HUES64 (cell line): Measurements from ENCODE around the gene TCF7L2.

Experiments
- H3K27ac ChIP-seq: 2 replicates; pipeline ENCODE4 v1.7.0; 2013; ENCODE audit warnings: low read depth, low read length, inconsistent platforms
- H3K27me3 ChIP-seq: 2 replicates; pipeline ENCODE4 v1.6.1; 2013; ENCODE audit warnings: mild to moderate bottlenecking, low read length; ENCODE audit not compliant: insufficient read depth
- H3K36me3 ChIP-seq: 2 replicates; pipeline ENCODE4 v1.6.1; 2013; ENCODE audit warnings: mild to moderate bottlenecking, low read length; ENCODE audit not compliant: insufficient read depth
- H3K4me1 ChIP-seq: 2 replicates; pipeline ENCODE4 v1.6.1; 2013; ENCODE audit warnings: mild to moderate bottlenecking, low read length, moderate library complexity; ENCODE audit not compliant: insufficient read depth
- H3K4me3 ChIP-seq: 2 replicates; pipeline ENCODE4 v1.5.1; 2013; ENCODE audit warnings: mild to moderate bottlenecking, low read length, moderate library complexity
- H3K9ac ChIP-seq: 2 replicates; pipeline ENCODE4 v1.6.1; 2013; ENCODE audit warnings: mild to moderate bottlenecking, low read depth, low read length
- H3K9me3 ChIP-seq: 2 replicates; pipeline ENCODE4 v1.6.1; 2013; ENCODE audit warnings: low read depth, low read length; ENCODE audit not compliant: insufficient read depth
- WGBS: fragments of 150-250, 120-280 bp; methylation state at CpG from one replicate; pipeline ENCODE4 v1.1.7; 2013; ENCODE audit warnings: missing lambda C conversion rate; 5-methylcytosine and 5-hydroxymethylcytosine counted together

The TCF7L2 gene

DNA sequence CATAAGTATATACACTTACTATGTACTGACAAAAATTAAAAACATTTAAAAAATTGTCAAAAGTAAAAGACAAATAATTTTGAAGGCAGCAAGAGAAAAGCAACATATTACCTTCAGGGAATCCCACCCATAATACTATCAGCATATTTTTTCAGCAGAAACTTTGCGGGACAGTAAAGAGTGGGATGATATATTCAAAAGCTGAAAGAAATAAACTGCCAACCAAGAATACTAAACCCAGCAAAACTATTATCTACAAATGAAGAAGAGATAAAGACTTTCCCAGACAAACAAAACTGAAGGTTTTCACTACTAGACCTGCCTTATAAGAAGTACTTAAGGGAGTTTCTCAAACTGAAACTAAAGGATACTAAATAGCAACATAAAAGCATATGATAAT lies 257.9 kb downstream of the TCF7L2 start:
- no CpG with 5 or more reads among the region's 1 CpG for WGBS
- Histone ChIP-seq H3K4me3 (no peak overlapping the region), H3K9me3 (peaks cover 17% of the 10 kb centered on the region), H3K27me3 (no peaks in the 10 kb centered on the region), H3K27ac (no peak overlapping the region), H3K4me1 (no peaks in the 10 kb centered on the region), H3K9ac (no peak overlapping the region), H3K36me3 (no peaks in the 10 kb centered on the region)

DNA sequence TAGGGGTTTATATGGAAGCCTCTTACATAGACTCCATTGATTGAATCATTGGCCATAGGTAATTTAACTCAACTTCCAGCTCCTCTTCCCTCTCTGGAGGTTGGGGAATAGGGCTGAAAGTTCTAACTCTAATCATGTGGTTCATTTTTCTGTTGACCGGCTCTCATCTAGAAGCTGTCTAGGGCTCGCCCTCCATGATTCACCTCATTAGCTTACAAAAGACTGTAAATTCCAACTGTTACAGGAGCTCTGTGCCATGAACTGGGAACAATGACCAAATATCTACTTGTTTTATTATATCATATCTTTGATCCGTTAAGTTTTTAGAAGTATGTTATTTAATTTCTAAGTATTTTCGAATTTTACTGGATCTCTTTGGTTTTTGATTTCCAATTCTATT lies 263.0 kb downstream of the TCF7L2 start:
- Histone ChIP-seq H3K9ac (no peak overlapping the region), H3K4me3 (no peak overlapping the region), H3K36me3 (no peaks in the 10 kb centered on the region), H3K27me3 (no peaks in the 10 kb centered on the region), H3K27ac (no peak overlapping the region), H3K4me1 (no peaks in the 10 kb centered on the region), H3K9me3 (peaks cover 5% of the 10 kb centered on the region; the same call in 1 of the 2 replicates)
- 87% methylated on average over 2 of the region's 4 CpGs for whole genome bisulfite sequencing

DNA sequence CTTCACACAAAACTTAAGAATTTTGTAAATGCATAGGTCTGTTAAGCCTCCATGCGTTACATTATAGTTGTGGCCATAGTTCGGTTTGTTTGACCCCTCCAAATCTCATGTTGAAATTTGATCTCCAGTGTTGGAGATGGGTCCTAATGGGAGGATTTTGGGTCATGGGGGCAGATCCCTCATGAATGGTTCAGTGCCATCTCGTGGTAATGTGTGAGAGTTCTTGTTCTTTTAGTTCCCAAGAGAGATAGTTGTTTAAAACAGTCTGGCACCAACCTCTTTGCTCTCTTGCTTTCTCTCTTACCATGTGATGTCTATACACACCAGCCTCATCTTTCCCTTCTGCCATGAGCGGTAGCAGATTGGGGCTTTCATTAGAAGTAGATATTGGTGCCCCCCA lies 264.3 kb downstream of the TCF7L2 start:
- no peaks in the 10 kb centered on the region for H3K4me1 ChIP-seq
- H3K36me3 ChIP-seq: no peaks in the 10 kb centered on the region
- no peak overlapping the region for H3K27ac ChIP-seq
- no peaks in the 10 kb centered on the region for H3K9me3 ChIP-seq
- WGBS: 83% methylated on average over 4 of the region's 4 CpGs
- no peaks in the 10 kb centered on the region for H3K27me3 ChIP-seq
- H3K4me3 ChIP-seq: no peak overlapping the region
- H3K9ac ChIP-seq: no peak overlapping the region

DNA sequence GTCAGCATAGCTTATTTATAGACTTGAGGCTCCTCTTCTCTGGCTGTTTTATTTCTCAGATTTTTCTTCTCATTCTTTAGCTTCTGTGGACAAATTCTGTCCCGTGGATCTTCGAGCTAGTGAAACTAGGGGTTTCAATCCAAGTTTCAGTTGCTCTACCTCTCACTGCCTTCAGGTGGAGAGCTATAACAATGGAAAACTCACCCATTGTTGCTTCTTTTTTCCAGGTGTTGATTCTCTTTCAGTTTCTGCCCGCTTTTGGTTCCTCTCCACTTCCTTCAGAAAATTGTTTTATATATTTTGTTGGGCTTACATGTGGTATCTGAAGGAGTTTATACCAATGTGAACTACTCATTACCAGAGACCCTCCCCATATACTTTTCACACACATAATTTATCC lies 266.1 kb downstream of the TCF7L2 start:
- no peaks in the 10 kb centered on the region for H3K36me3 ChIP-seq
- no peaks in the 10 kb centered on the region for H3K9me3 ChIP-seq
- H3K27ac ChIP-seq: no peak overlapping the region
- 83% methylated on average over 3 of the region's 3 CpGs for WGBS
- no peaks in the 10 kb centered on the region for H3K4me1 ChIP-seq
- H3K9ac ChIP-seq: no peak overlapping the region
- H3K4me3 ChIP-seq: no peak overlapping the region
- no peaks in the 10 kb centered on the region for H3K27me3 ChIP-seq
